ENCODE data around the gene GRIK3. TPM values are rescaled to one million over a fixed set of nuclear protein-coding genes. Genes with fewer than 3 reads are reported as not detected.

The GRIK3 gene
- total RNA-seq, 2 experiments from 2014 or later: not detected

DNA sequence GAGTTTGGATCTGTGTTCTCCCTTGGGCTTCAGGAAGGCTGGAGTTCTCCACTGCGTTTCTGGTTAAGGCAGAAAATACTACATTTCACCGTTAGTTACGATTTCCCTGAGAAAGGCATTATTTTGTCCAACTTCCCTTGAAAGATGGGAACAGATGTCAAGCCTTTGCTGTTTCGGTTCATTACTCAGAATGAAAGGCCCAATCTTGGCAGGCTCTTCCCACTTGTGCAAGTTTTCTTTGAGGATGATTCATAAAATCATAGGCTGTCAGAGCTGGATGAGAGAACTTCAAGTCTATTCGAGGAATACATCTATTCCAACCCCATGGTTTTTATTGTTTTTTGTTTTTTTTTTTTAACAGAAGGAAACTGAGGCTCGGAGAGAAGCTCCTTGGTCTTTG lies 205.2 kb downstream of the GRIK3 start:
- Mint-ChIP-seq H3K27ac (no peak overlapping the region), H3K4me1 (no peaks in the 10 kb centered on the region)
- CTCF ChIA-PET: no interaction called here

DNA sequence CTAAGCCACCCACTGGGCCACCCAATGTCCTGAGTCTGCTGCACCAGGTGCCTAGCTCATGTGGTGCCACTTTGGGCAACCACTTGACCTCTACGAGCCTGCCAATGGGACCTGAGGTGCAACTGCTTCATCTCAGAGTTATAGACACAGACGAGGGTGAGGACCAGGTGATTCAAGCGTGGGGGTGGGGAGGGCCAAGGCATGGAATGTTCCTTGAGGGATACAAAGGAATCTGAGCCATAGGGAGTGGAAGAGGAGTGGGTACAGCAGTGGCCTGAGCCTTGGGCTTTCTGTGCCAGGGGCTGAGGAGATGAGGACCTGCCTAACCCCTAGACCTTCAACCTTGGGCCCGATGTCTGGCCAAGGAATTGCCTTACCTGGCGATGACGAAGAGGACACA lies 209.1 kb downstream of the GRIK3 start:
- Mint-ChIP-seq H3K27me3 (peaks cover 2% of the 10 kb centered on the region), H3K36me3 (ENCODE audit: low read depth) (no peaks in the 10 kb centered on the region), H3K27ac (no peak overlapping the region), H3K4me1 (no peaks in the 10 kb centered on the region), H3K4me3 (no peak overlapping the region), H3K9me3 (no peaks in the 10 kb centered on the region)
- POLR2A ChIA-PET: no interaction called here
- DNase-seq: no peak
- CTCF ChIA-PET: no interaction called here

More for the DNA sequence above, 205.2 kb downstream of the GRIK3 start:
- POLR2A ChIA-PET: no interaction called here
- no peaks in the 10 kb centered on the region for H3K36me3 Mint-ChIP-seq (ENCODE audit: low read depth)
- no peak overlapping the region for H3K4me3 Mint-ChIP-seq
- DNase-seq: no peak
- H3K27me3 Mint-ChIP-seq: peaks cover 2% of the 10 kb centered on the region
- H3K9me3 Mint-ChIP-seq: no peaks in the 10 kb centered on the region

DNA sequence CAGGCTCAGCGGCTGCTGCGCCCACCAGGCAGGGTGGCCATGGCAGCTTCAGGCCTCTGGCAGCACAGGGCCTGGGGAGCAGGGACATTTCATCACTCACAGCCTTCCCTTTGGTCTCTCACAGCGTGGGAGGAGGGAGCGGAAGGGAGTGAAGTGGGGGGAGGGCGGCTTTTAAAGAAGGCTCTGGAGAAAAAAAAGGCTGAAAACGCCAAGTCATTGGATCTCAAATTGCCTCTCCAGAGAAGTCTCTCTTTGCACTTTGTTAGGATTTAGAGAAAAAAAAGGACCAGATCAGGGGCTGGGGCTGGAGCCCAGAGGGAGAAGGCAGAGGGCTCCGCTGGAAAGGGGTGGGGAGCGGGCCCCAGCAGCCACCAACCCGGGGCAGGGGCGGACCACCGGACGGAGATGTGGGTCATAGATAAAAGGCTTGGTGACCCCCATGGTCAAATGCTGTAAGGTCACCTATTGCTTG lies 209.9 kb downstream of the GRIK3 start:
- no peaks in the 10 kb centered on the region for H3K4me1 Mint-ChIP-seq
- peaks cover 2% of the 10 kb centered on the region for H3K27me3 Mint-ChIP-seq
- CTCF ChIA-PET: no interaction called here
- no peaks in the 10 kb centered on the region for H3K9me3 Mint-ChIP-seq
- no peak overlapping the region for H3K27ac Mint-ChIP-seq
- POLR2A ChIA-PET: no interaction called here
- no peak overlapping the region for H3K4me3 Mint-ChIP-seq
- DNase-seq: no peak
- H3K36me3 Mint-ChIP-seq (ENCODE audit: low read depth): no peaks in the 10 kb centered on the region

DNA sequence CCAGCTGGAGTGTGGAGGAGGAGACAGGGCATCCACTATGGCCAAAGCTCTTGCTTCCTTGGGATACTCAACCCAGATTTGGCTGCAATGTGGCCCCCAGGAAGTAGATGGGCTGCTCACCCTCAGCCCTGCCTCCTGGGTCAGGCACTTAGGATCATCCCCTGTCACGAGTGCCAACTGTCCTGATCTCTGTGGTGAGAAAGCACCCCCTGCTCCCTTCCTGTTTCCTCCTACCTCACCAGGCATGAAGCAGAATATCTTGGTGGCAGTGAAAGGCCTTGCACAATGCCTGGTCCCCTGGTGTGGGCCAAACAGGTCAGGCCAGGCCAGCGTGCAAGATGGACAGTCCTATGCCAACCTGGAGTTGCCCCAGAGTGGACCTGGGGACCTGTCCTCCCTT lies 211.7 kb downstream of the GRIK3 start:
- no peak overlapping the region for H3K4me3 Mint-ChIP-seq
- no peaks in the 10 kb centered on the region for H3K9me3 Mint-ChIP-seq
- ChIA-PET CTCF (no interaction called here), POLR2A (no interaction called here)
- H3K4me1 Mint-ChIP-seq: no peaks in the 10 kb centered on the region
- DNase-seq: no peak
- no peak overlapping the region for H3K27ac Mint-ChIP-seq
- no peaks in the 10 kb centered on the region for H3K36me3 Mint-ChIP-seq (ENCODE audit: low read depth)
- H3K27me3 Mint-ChIP-seq: peaks cover 2% of the 10 kb centered on the region

DNA sequence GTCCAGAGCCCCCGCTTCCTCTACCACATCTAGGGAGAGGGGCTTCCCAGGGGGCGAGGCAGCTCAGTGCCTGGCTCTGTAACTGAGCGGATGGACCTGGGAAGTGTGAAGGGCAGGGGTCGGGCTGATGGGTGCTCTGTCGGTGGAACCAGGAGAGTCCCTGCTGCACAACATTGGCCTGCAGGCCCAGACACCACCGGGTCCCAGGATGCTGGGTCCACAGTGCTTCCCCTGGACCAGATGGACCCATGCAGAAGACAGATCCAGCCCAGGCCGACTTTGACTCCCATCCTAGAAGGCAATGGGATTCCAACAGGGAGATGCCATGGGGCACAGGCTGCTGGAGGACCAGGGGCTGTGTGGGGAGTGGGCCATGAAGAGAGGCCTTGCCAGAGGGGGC lies 212.9 kb downstream of the GRIK3 start:
- DNase-seq: no peak
- Mint-ChIP-seq H3K9me3 (no peaks in the 10 kb centered on the region), H3K4me1 (no peaks in the 10 kb centered on the region), H3K27me3 (peaks cover 2% of the 10 kb centered on the region), H3K4me3 (no peak overlapping the region), H3K36me3 (ENCODE audit: low read depth) (no peaks in the 10 kb centered on the region), H3K27ac (no peak overlapping the region)
- POLR2A ChIA-PET: no interaction called here
- CTCF ChIA-PET: no interaction called here

DNA sequence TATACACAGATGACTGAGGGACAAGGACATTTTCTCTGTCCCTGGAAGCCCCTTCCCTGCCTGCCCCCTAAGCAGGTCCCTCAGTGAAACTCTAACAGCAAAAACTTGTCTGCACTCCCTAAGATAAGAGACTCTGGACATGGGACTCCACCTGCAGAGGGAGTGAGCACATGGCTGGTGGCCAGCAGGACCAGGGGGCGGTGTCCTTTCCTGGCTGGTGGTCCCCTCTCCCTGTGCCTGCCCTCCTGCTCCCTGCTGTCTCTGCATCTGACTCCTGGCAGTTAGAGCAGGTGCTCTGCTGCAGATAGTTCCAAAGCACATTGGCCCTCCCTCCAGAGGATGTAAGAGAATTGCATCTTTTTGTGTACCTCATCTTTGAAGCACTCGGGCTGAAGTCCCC lies 215.5 kb downstream of the GRIK3 start:
- no peaks in the 10 kb centered on the region for H3K9me3 Mint-ChIP-seq
- no peaks in the 10 kb centered on the region for H3K27me3 Mint-ChIP-seq
- no peak overlapping the region for H3K27ac Mint-ChIP-seq
- no peaks in the 10 kb centered on the region for H3K4me1 Mint-ChIP-seq
- no peak overlapping the region for H3K4me3 Mint-ChIP-seq
- ChIA-PET CTCF (interaction anchor here (0.9 kb wide), 1 partner anchor 15 kb away, joined by 4 read pairs; no protein-coding TSS in a partner anchor), POLR2A (no interaction called here)
- no peaks in the 10 kb centered on the region for H3K36me3 Mint-ChIP-seq (ENCODE audit: low read depth)
- no peak for DNase-seq

DNA sequence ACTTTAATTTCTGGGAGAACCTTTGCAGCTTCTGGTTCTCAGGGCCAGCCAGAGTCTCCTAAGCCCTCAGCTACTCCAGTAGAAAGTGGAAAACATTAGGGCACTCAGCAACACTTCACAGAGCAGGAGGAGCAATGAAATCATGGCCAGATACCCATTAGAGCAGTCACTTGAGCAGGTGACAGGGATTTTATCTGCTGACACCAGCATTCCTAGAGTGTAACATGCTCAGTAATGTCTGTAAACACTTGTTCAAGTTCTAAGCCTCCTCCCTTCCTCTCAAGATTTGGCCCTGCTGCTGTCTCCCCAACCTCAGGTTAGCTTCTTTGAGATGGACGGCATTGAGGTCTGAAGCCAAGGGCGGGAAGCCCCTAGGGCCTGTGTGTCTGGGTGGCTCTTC lies 218.0 kb downstream of the GRIK3 start:
- Mint-ChIP-seq H3K27ac (no peak overlapping the region), H3K9me3 (no peaks in the 10 kb centered on the region), H3K36me3 (ENCODE audit: low read depth) (no peaks in the 10 kb centered on the region), H3K4me3 (no peak overlapping the region), H3K4me1 (no peaks in the 10 kb centered on the region), H3K27me3 (no peaks in the 10 kb centered on the region)
- ChIA-PET CTCF (no interaction called here), POLR2A (no interaction called here)
- DNase-seq: no peak

DNA sequence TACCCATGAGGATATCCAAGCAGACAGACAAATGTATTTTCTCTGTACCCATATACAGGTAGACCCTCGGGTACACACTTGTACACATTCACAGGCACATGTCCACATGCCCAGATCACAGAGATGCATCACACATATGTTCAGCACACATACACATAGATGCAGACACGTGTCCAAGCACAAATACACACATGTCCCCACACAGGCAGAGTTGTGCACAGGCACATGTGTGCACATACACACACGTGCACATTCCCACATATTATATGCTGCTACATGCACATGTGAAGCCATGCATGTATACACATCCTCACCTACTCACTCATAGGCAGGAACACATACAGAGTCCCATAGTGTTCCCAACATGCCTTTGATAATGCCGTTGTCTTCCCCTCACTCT lies 219.5 kb downstream of the GRIK3 start:
- DNase-seq: no peak
- no peaks in the 10 kb centered on the region for H3K9me3 Mint-ChIP-seq
- no peaks in the 10 kb centered on the region for H3K27me3 Mint-ChIP-seq
- POLR2A ChIA-PET: no interaction called here
- no peak overlapping the region for H3K27ac Mint-ChIP-seq
- CTCF ChIA-PET: no interaction called here
- H3K4me3 Mint-ChIP-seq: no peak overlapping the region
- H3K36me3 Mint-ChIP-seq (ENCODE audit: low read depth): no peaks in the 10 kb centered on the region
- no peaks in the 10 kb centered on the region for H3K4me1 Mint-ChIP-seq

DNA sequence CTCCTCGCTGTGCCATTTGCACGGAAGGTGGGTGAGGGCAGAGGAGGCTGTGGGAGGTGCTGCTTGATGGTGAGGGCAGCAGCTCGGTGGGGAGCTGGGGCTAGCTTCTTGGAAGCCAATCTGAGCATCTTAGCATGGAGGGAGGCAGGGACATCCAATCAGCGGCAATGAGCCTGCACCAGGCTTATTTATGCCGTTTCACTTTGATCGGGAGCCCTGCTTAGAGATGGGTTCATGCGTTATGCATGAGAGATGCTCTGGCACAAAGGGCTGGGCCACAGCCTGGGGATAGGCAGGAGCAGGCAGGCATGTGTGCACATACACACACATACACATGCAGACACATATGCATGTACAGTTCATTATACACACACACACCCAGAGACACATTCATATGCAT lies 220.2 kb downstream of the GRIK3 start:
- H3K27me3 Mint-ChIP-seq: peaks cover 5% of the 10 kb centered on the region
- ChIA-PET CTCF (interaction anchor here (0.8 kb wide), 1 partner anchor 258 kb away, joined by 3 read pairs; no protein-coding TSS in a partner anchor), POLR2A (no interaction called here)
- no peaks in the 10 kb centered on the region for H3K9me3 Mint-ChIP-seq
- no peak for DNase-seq
- no peak overlapping the region for H3K4me3 Mint-ChIP-seq
- H3K27ac Mint-ChIP-seq: no peak overlapping the region
- H3K4me1 Mint-ChIP-seq: no peaks in the 10 kb centered on the region
- H3K36me3 Mint-ChIP-seq (ENCODE audit: low read depth): no peaks in the 10 kb centered on the region

DNA sequence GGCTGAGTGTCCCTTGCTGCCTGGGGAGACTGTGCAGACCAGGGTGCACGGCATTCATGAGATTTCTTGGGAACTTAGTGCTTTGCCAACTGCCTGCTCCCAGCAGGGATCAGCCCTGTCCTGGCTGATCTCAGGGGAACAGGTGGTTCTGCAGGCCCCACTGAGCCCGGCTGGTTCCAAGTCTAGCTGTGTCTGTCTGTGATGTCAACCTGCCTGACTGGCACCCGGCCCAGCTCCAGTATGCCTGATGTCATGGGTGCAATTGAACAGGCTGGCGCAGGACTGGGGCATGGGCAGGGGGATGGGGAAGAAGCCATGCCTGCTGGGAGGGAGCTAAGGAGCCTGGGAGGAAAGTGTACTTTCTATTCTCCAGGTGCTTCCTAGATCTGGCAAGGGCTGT lies 227.1 kb downstream of the GRIK3 start:
- no peaks in the 10 kb centered on the region for H3K4me1 Mint-ChIP-seq
- H3K36me3 Mint-ChIP-seq (ENCODE audit: low read depth): no peaks in the 10 kb centered on the region
- ChIA-PET POLR2A (no interaction called here), CTCF (no interaction called here)
- peaks cover 9% of the 10 kb centered on the region for H3K27me3 Mint-ChIP-seq
- no peak for DNase-seq
- no peak overlapping the region for H3K4me3 Mint-ChIP-seq
- H3K9me3 Mint-ChIP-seq: no peaks in the 10 kb centered on the region
- no peak overlapping the region for H3K27ac Mint-ChIP-seq

DNA sequence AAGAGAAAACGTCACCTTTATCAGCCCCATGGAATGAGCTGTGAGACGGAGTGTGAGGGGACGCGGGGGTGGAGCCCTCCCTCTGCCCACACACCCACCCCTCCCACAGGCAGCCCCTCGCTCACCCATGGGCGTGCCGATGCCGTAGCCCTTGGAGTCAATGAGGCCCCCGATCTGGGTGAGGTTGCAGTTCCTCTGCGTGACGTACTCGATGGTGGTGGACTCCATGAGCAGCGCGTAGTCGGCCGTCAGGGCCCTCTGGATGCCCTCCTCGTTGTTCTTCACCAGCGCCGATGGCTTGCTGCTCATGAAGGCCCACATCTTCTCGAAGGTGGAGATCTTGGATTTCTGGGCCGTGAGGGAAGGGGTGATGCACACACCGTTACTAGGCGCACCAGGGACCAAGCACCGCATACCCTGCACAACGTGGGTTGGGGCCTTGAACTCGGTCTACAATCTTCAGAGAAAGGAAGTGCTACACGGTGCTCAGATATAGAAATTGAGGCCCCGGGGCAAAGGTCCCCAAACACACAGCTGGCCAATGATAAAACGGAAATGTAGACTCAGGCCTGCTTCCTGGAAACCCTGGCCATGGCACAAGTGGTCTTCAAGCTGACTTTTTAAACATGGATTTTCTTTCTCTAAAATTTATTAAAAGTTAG lies 228.2 kb downstream of the GRIK3 start:
- H3K27me3 Mint-ChIP-seq: peaks cover 9% of the 10 kb centered on the region
- H3K27ac Mint-ChIP-seq: no peak overlapping the region
- ChIA-PET POLR2A (no interaction called here), CTCF (no interaction called here)
- no peaks in the 10 kb centered on the region for H3K4me1 Mint-ChIP-seq
- no peaks in the 10 kb centered on the region for H3K9me3 Mint-ChIP-seq
- no peaks in the 10 kb centered on the region for H3K36me3 Mint-ChIP-seq (ENCODE audit: low read depth)
- no peak overlapping the region for H3K4me3 Mint-ChIP-seq
- DNase-seq: no peak

DNA sequence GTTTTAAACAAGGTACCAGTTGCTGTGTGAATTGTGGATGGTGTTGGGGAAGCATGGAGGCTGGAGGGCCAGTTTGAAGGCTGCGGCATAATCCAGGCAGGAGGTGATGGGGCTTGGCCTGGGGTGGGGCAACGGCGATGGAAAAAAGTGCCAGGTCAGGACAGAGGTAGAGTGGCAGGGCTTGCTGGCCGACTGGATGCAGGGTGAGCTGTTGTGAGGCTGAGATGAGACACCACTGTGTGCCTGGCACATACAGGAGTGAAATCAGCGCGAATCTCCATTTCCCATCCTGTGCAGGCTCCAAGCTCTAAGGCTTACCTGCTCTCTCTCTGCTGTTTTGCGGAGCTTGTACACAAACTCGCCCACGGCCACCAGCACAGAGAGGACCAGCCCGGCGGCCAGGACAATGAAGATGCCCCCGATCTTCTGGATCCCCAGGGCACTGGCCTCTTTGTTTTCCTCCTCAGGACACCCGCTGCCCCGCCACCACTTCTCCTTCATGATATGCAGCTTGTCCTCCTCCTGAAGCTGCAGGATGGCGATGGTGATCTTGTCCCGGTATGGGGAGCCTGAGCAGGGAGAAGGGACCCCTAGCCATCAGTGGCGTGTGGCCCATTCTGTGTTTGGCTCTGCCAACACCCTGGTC lies 229.5 kb downstream of the GRIK3 start:
- CTCF ChIA-PET: no interaction called here
- H3K4me1 Mint-ChIP-seq: no peaks in the 10 kb centered on the region
- H3K36me3 Mint-ChIP-seq (ENCODE audit: low read depth): no peaks in the 10 kb centered on the region
- peaks cover 9% of the 10 kb centered on the region for H3K27me3 Mint-ChIP-seq
- POLR2A ChIA-PET: no interaction called here
- no peak overlapping the region for H3K4me3 Mint-ChIP-seq
- H3K27ac Mint-ChIP-seq: no peak overlapping the region
- no peaks in the 10 kb centered on the region for H3K9me3 Mint-ChIP-seq
- DNase-seq: no peak

DNA sequence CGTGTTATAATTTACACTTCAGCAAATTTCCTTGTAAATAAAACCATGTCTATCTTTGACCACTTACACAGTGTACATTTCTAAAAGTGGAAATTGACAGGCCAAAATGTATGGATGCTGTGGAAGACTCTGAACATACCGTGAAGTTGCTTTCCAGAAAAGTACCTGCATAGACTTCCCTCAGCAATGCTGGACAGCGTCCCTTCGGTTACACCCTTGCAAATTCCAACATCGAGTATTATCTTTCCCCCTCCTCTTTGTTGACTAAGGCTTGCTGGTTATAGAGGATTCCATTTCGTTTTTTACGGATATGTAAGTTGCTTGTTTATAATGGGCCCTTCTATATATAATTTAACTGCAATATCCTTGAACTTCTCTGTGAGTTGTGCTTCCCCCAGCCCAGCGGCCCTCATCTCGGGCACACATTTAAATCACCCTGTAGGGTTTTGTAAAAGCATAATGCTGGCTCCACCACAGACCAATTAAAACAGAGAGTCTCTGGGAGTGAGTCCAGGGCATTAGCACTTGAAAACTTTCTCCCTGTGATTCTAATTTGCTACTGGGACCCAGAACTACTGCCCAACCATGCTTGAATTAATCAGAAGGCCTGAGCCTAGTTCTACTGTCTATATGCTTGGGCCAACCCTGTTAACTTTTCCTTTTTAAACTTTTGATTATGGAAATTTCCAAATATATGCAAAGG lies 230.3 kb downstream of the GRIK3 start:
- POLR2A ChIA-PET: no interaction called here
- H3K27ac Mint-ChIP-seq: no peak overlapping the region
- CTCF ChIA-PET: no interaction called here
- no peak overlapping the region for H3K4me3 Mint-ChIP-seq
- no peaks in the 10 kb centered on the region for H3K9me3 Mint-ChIP-seq
- peaks cover 3% of the 10 kb centered on the region for H3K27me3 Mint-ChIP-seq
- DNase-seq: no peak
- H3K4me1 Mint-ChIP-seq: no peaks in the 10 kb centered on the region
- H3K36me3 Mint-ChIP-seq (ENCODE audit: low read depth): no peaks in the 10 kb centered on the region

DNA sequence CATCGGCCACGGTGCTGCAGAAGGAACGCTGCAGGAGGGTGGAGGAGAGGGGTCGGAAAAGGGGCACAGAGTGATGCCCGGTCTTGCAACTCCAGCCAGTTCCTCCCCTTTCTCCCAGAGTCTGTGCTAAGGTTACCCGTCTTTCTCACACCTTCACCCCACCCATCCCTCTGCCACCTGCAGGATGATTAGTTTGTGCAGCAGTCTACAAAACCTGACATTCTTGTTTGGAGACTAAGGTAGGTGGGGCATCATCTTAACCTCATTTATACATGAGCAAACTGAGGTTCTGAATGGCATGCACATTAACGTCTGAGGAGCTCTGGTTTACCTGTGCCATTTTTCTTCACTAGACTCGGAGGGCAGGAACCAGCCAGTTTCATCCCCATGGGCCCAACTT lies 232.3 kb downstream of the GRIK3 start:
- Mint-ChIP-seq H3K9me3 (no peaks in the 10 kb centered on the region), H3K27me3 (no peaks in the 10 kb centered on the region), H3K4me3 (no peak overlapping the region), H3K27ac (no peak overlapping the region), H3K36me3 (ENCODE audit: low read depth) (no peaks in the 10 kb centered on the region), H3K4me1 (no peaks in the 10 kb centered on the region)
- no peak for DNase-seq
- CTCF ChIA-PET: no interaction called here
- POLR2A ChIA-PET: no interaction called here

Data from activated CD4-positive, alpha-beta T cell treated with anti-CD3 and anti-CD28 coated beads, Interleukin-2, amount 10 ng/mL, durations not matched to agents 7 days and 5 days (primary cell).